GM21367 (cell line): ENCODE data around the gene DNAH2.

Experiments used
- ATAC-seq: cut with Tn5 transposase; IDR thresholded peaks from one replicate; pipeline ENCODE4 v1.9.1; 2021; ENCODE audit not compliant: unreplicated experiment

DNAH2 gene

GRCh38 chr17:7864995-7865650 lies 147.6 kb downstream of the DNAH2 start:
- ATAC-seq, result no peak

GRCh38 chr17:7867881-7868329 lies 150.4 kb downstream of the DNAH2 start:
- no peak for ATAC-seq

- ATAC-seq, result no peak
Observed at GRCh38 chr17:7873051-7873450, 155.5 kb downstream of the DNAH2 start.

- no peak for ATAC-seq
Observed at GRCh38 chr17:7875804-7876370, 158.3 kb downstream of the DNAH2 start.

- no peak for ATAC-seq
Observed at GRCh38 chr17:7878234-7878633, 160.7 kb downstream of the DNAH2 start.

GRCh38 chr17:7880076-7880868 lies 162.7 kb downstream of the DNAH2 start:
- no peak for ATAC-seq

- no peak for ATAC-seq
Observed at GRCh38 chr17:7881276-7882054, 163.9 kb downstream of the DNAH2 start.

GRCh38 chr17:7882068-7882467 lies 164.5 kb downstream of the DNAH2 start:
- ATAC-seq, result no peak

- no peak for ATAC-seq
Observed at GRCh38 chr17:7882629-7883028, 165.1 kb downstream of the DNAH2 start.
